ENCODE measurements around the gene DNAJC16. TPM values are rescaled to one million over a fixed set of nuclear protein-coding genes. Genes with fewer than 3 reads are reported as not detected.
"Not testable (repeated sequence)": the region's sequence is repeated elsewhere in the genome, so short reads cannot be mapped to it uniquely, and the experiment has no call there.

Gene DNAJC16
- total RNA-seq, 4 donors from 2014 or later = 10.2 to 18.7 (median 13.8) TPM

- no peak for ATAC-seq
- Histone ChIP-seq H3K27me3 (no peaks in the 10 kb centered on the region), H3K9me3 (no peaks in the 10 kb centered on the region), H3K36me3 (peaks cover 0 to 45% of the 10 kb centered on the region in 2 donors), H3K27ac (no peak overlapping the region), H3K4me1 (peaks cover 0 to 4% (median 0%) of the 10 kb centered on the region in 3 donors), H3K4me3 (no peak overlapping the region)
- 43 to 87% methylated on average over 2 of the region's 2 CpGs for WGBS, 2 donors (ENCODE audit: low coverage in 1 of 2)
- TF ChIP-seq CTCF (IDR thresholded peaks at IDR 0.05) = no peak
- no peak for TF ChIP-seq POLR2A (IDR thresholded peaks at IDR 0.05)
- TF ChIP-seq POLR2AphosphoS5 (IDR thresholded peaks at IDR 0.05) = no peak
- no peak for TF ChIP-seq EP300 (IDR thresholded peaks at IDR 0.05)
These were observed 11.5 kb upstream of the DNAJC16 start for GRCh38 chr1:15515022-15515663.

GRCh38 chr1:15519625-15520024 lies 7.0 kb upstream of the DNAJC16 start:
- Histone ChIP-seq H3K27ac (no peak overlapping the region), H3K4me1 (peaks cover 0 to 16% (median 5%) of the 10 kb centered on the region in 3 donors), H3K36me3 (peaks cover 0 to 18% of the 10 kb centered on the region in 2 donors), H3K9me3 (no peaks in the 10 kb centered on the region), H3K4me3 (no peak overlapping the region), H3K27me3 (no peaks in the 10 kb centered on the region)
- ATAC-seq = no peak
- TF ChIP-seq POLR2AphosphoS5 (IDR thresholded peaks at IDR 0.05) (no peak), POLR2A (IDR thresholded peaks at IDR 0.05) (no peak)
- WGBS, 2 donors (ENCODE audit: low coverage in 1 of 2) = 80 to 82% methylated on average over 1 of the region's 3 CpGs

- H3K27ac ChIP-seq, ATAC-seq, H3K4me3 ChIP-seq, H3K9me3 ChIP-seq, H3K27me3 ChIP-seq: not testable (repeated sequence)
- WGBS, 2 donors (ENCODE audit: low coverage in 1 of 2) = 87 to 91% methylated on average over 12 to 17 of the region's 17 CpGs
- H3K4me1 ChIP-seq = peaks cover 0 to 29% (median 11%) of the 10 kb centered on the region in 3 donors
- H3K36me3 ChIP-seq = peaks cover 0 to 18% of the 10 kb centered on the region in 2 donors
These were observed 5.3 kb upstream of the DNAJC16 start for GRCh38 chr1:15521206-15521906.

GRCh38 chr1:15522551-15522950 lies 4.1 kb upstream of the DNAJC16 start:
- H3K36me3 ChIP-seq = peaks cover 0 to 7% of the 10 kb centered on the region in 2 donors
- no peak for TF ChIP-seq POLR2AphosphoS5 (IDR thresholded peaks at IDR 0.05)
- TF ChIP-seq EP300 (IDR thresholded peaks at IDR 0.05) = no peak
- no peak for TF ChIP-seq CTCF (IDR thresholded peaks at IDR 0.05)
- TF ChIP-seq POLR2A (IDR thresholded peaks at IDR 0.05) = no peak
- H3K27me3 ChIP-seq = no peaks in the 10 kb centered on the region
- WGBS, 2 donors (ENCODE audit: low coverage in 1 of 2) = 100% methylated on average over 1 to 2 of the region's 4 CpGs
- H3K4me1 ChIP-seq = peaks cover 0 to 36% (median 11%) of the 10 kb centered on the region in 3 donors
- H3K4me3 ChIP-seq = no peak overlapping the region
- no peaks in the 10 kb centered on the region for H3K9me3 ChIP-seq
- peak overlapping the region in 2 of 4 donors; percentile 96 to 100 for H3K27ac ChIP-seq
- ATAC-seq = no peak

GRCh38 chr1:15523104-15524020 lies 3.3 kb upstream of the DNAJC16 start:
- no peak for TF ChIP-seq POLR2A (IDR thresholded peaks at IDR 0.05)
- TF ChIP-seq POLR2AphosphoS5 (IDR thresholded peaks at IDR 0.05) = no peak
- TF ChIP-seq CTCF (IDR thresholded peaks at IDR 0.05) = no peak
- TF ChIP-seq EP300 (IDR thresholded peaks at IDR 0.05) = no peak
- no peaks in the 10 kb centered on the region for H3K36me3 ChIP-seq
- peak overlapping the region; percentile 71 to 94 for H3K4me3 ChIP-seq
- no peaks in the 10 kb centered on the region for H3K9me3 ChIP-seq
- no peak for ATAC-seq
- 32 to 62% methylated on average over 10 to 16 of the region's 18 CpGs for WGBS, 2 donors (ENCODE audit: low coverage in 1 of 2)
- peaks cover 0 to 44% (median 11%) of the 10 kb centered on the region in 3 donors for H3K4me1 ChIP-seq
- no peaks in the 10 kb centered on the region for H3K27me3 ChIP-seq
- H3K27ac ChIP-seq = peak overlapping the region; percentile 94 to 100 (median 95)
